GM18870 (cell line): ENCODE measurements around the gene CNPPD1.

ENCODE experiments used
- ATAC-seq: cut with Tn5 transposase; IDR thresholded peaks from one replicate; pipeline ENCODE4 v1.9.1; 2021; ENCODE audit warnings: moderate library complexity; ENCODE audit not compliant: unreplicated experiment

CNPPD1 gene

DNA sequence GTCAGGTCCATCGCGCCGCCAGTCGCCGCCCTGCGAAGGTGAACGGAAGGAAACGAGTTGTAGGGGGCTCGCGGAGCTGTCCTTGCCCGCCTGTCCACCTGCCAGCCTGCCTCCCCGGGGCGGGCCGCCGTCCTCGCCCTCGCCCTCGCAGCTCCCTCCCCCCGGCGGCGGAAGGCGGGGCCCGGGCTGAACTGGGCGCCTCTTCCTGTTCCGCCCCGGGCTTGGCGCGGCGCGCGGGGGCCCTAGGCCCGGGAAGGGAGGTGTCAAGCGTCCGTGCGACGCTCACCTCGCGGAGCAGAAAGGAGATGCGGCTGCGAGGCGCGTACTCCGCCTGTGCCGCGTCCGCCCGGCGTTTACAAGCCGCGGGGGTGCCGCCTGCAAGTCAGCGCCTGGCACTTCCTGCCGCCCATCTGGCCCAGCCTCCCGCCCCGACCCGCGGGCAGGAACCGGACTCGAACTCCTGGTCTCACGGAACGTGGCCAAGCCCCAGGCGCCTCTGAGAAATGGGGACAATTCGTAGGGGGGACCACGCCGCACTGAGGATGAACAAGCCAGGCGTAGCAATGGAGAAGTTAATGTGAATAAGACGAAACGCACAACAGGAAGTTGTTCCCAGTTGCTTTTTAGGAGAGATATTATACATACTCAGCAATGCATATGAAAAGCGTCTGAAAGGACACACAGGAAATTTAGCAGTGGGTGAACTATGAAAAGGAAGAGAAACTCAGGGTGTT is at the start of gene CNPPD1:
CNPPD1 (minus strand) TSS at position 108 of the 734 bp plus-strand sequence; CDS start at position 11, 97 bp downstream.
- ATAC-seq = peak; percentile 43

- ATAC-seq = no peak
Observed at GRCh38 chr2:219225350-219225749, 48.6 kb upstream of the CNPPD1 start.

DNA sequence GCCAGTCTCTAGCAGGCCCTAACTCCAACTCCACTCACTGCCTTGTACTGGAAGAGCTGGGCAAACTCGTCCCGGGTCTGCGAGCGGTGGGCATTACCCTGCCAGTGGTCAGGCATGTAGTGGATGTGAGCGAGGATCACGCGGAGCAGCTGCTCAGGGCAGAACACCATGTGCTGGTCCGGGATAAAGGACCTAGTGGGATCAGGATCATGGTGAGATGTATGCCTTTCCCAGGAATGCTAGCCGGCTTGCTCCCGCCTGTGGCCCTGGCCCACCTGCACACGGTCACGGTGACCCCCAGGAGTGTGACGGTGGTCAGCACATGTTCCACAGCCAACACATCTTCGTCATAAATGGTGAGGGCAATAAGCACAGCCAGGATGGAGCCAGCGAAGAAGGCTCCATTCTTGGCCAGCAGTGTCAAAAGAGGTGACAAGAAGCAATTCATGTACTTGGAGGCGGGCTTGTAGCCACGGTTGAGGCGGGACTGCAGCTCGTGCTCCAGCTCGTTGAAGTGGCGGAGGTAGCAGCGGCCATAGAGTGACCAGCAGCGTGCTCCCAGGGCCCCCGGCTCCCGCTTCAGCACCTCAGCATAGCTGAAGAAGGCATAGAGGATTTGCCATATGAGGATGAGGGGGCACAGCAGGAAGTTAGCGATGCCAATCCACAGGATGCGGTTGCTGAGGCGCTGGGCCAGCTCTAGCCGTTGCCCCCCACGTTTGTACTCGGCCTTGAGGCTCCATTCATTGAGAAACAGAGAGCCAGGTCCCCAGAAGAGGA is 47.3 kb upstream of the CNPPD1 start:
- no peak for ATAC-seq

DNA sequence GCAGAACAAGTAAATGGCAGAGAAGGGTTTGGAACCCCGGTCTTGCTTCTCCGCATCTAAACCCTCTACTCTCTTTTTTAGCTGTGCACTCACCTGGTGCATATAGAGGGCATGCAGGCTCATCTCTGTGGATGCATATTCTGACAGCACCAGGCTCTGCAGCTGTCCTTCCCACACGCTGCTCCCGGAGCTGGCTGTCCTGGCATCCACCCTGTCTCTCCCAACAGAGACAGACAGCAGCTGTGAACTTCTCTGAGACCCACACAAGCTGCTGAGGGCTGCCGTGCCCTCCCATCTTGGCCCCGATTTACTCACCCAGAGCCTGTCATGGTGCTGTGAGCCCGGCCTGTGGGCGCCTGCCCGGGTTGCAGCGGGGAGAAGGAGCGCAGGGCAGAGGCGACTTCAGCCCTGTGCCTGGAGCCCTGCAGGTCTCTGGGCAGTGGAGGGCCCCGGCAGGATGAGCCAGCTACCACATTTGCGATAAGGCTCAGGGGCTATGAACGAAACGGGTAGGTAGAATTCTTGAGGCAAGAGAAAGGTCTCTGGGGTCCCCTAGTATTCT is 45.3 kb upstream of the CNPPD1 start:
- ATAC-seq = no peak

DNA sequence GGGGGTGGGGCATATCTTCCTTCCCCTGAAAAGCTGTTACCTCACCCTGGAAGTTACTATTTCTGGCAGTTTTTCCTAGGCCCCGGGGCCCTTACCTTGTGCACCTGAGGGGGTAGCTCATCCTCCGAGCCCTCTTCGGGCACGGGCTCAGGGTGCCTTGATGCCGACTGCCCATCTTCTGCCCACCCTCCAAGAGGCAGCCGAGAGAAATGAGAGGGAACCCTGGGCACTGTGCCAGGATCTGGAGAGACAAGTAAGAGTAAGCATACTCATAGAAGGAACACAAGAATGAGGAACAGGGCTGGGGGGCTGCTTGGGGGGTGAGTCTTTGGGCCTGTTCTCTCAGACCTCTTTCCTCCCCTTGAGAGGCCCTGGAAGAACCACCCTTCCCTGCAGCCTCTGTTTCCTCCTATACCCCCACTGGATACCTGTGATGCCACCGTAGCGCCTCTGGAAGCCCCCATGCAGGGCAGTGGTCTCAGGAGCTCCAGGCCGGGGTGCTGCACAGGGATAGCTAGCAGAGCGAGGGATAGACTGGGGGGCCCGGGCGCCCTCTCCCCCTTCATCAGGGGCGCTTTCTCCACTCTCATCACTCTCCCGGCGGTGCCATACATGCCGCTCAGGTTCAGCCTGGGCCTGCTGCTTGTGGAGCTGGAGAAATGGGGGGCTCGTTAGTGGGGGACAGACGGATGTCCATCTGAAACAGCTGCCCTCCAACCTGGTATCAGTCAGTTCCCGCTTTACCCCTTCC is 44.1 kb upstream of the CNPPD1 start:
- no peak for ATAC-seq

GRCh38 chr2:219219784-219220532 is 43.2 kb upstream of the CNPPD1 start:
- ATAC-seq = no peak

DNA sequence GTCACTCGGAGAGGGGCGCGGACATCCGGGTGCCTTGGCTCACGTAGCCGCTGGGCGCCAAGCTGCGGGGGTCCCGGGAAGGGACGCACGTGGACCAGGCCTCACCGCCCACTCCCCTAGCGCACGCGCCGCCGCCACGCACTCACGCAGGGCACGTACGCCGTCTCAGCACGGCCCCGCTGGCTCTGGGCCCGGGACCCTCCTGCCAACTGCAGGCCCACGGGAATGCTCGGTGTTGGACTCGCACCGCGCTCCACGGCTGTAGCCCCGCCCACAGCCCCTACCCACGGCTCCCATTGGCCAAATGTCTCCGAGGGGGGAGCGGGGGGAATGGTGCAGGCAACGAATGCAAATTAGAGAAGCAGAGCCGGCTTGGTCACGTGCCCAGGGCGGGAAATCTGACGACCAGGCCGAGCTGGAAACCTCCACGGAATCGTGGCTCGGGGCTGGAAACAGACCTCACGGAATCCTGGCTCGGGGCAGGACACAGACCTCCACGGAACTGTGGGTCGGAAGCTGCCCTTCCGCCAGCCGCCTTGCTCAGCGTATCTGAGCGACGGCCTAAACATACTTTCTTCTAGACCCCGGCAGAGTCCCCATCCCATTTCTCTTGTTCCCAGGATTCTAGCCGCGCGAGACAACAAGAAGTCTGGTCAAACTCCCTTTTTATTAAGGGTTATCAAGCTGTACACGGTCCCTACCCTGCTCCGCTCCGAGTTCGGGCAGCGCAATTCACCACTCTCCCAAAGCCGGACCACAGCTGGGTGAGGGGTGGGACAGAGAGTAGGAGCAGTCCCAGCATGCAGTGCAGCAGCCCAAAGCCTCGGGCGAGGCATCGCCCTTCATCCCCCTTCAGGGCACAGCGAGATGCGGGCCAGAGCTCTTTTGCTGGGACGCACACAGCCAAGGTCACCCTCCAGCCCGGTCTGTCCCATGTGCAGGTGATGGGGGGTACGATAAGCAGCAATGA is 42.3 kb upstream of the CNPPD1 start, which contains the start of gene ABCB6:
ABCB6 (minus strand) TSS at position 227 of the 970 bp plus-strand sequence. CDS start 285 bp downstream, outside the sequence.
- ATAC-seq = no peak

DNA sequence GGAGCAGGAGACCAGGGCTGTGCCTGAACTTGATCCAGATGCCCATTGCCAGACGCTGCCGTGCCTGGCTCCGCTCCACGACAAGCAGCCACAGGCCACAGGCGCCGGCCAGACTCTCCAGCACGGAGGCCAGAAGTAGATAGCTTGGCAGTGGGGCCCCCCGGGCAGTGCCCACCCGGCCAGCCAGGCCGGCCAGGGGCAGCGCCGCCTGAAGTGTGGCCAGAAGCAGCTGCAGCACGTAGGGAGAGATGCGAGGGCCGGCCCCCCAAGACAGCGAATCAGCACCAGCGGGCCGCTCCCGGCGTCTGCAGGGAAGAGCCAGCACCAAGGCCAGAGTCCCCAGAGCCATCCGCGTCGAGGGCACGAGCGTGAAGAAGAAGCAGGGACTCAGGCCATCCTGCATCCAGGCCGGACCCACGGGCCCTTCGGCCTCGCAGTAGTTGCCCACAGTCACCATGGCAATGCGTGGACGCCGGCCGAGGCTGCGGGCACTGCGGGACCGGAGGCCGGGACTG is 41.5 kb upstream of the CNPPD1 start:
- no peak for ATAC-seq

- ATAC-seq = no peak
Observed at GRCh38 chr2:219216535-219216915, 39.8 kb upstream of the CNPPD1 start.

- ATAC-seq = no peak
Observed at GRCh38 chr2:219215871-219216534, 39.3 kb upstream of the CNPPD1 start.

DNA sequence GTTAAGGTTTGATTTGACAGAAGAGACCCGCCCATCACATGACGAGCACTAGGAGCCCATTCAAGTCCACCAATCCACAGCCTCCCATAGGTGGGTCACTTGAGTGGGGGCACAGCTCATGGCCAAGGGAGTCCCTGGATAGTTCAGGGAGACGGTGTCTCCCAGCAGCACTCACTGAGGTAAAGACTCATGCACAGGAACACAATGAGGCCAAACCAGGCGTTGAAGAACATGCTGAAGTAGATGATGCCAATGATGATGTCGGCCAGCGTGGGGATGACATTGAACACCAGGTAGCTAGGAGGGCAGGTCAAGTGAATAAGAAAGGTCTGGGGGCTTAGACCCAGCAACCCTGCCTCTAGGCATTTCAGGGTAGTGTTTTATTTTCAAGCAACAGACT is 38.1 kb upstream of the CNPPD1 start:
- ATAC-seq = no peak

DNA sequence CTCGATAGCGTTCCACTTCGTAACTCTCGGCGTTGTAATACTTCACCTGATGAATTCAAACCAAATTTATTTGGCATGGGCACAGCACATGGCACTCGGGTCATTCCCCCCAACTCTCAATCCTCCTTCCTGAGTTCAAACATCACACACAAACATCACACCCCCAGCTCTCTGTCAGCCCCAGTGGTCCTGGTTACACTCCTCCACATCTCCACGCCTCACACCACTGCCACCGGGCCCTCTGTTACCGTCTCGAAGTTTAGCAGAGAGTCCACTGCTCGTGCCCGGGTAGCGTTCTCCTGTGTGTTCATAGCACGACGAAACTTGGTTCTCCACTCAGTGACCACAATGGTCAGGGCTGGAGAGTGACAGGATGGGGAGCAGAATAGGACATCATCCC is 37.4 kb upstream of the CNPPD1 start:
- ATAC-seq = no peak

GRCh38 chr2:219213486-219214071 is 36.9 kb upstream of the CNPPD1 start:
- ATAC-seq = no peak

GRCh38 chr2:219213026-219213415 is 36.3 kb upstream of the CNPPD1 start:
- no peak for ATAC-seq

DNA sequence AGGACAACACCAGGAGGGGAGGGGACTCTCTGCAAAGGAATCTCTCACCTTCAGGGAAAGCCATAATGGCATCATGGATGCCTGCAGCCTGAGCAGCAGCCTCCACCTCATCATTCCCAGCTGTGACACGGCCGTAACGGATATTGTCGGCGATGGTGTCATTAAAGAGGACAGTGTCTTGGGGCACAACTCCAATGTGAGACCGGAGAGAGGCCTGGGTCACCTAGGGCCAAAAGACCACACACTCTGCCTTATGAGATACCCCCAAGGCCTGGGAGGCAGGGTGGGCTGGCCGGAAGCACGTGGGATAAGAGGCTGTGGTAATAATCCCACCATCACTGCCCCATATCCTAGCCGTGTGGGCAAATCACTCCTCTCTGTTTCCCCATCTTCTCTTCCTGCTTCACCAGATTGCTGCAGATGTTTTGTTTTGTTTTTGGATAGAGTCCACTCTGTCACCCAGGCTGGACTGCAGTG is 34.2 kb upstream of the CNPPD1 start:
- ATAC-seq = no peak

GRCh38 chr2:219210196-219210885 is 33.6 kb upstream of the CNPPD1 start:
- no peak for ATAC-seq
